ENCODE data around the gene TWIST2. TPM values are rescaled to one million over a fixed set of nuclear protein-coding genes. Genes with fewer than 3 reads are reported as not detected.

TWIST2 gene
- polyA plus RNA-seq, 1 donor from 2014 or later: not detected

DNA sequence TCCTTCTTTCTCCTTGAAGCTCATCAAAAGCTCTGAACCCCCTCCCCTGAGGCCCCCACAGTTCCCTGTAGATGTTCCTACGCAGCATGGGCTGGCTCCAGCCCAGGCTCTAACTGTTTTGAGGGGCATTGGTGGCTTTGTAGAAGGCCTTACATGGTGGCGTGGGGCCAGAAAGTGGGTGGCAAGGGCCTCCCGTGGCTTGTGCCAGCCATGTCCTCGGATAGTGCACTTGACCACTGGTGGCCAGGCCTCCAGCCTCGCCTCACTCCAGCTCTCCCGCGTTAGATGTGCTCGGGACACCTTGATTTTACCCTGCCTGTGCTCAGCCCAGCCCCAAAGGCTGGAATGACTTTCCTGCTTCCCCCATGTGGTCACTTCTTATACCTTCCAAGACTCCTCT, 92.9 kb downstream of the TWIST2 start:
- Histone ChIP-seq H3K9me2 (ENCODE audit: insufficient read depth, low read length) (no peaks in the 10 kb centered on the region), H3K27me3 (ENCODE audit: insufficient read depth, low read depth, low read length) (no peaks in the 10 kb centered on the region), H3K79me2 (replicated peaks; ENCODE audit: insufficient read depth, low read length) (no peaks in the 10 kb centered on the region), H3K4me2 (ENCODE audit: low read length) (no peak overlapping the region), H3K9ac (ENCODE audit: low read length) (no peak overlapping the region), H3K4me3 (ENCODE audit: low read length) (no peak overlapping the region), H3K9me3 (ENCODE audit: low read length) (no peaks in the 10 kb centered on the region), H3K27ac (ENCODE audit: low read length) (no peak overlapping the region), H3K36me3 (ENCODE audit: insufficient read depth, low read length) (no peaks in the 10 kb centered on the region), H2AFZ (ENCODE audit: low read depth, low read length) (no peak overlapping the region), H3F3A (ENCODE audit: insufficient read depth, low read length, poor library complexity, severe bottlenecking) (no peaks in the 10 kb centered on the region), H4K20me1 (ENCODE audit: insufficient read depth) (no peaks in the 10 kb centered on the region)
- no peak for TF ChIP-seq POLR2AphosphoS5 (IDR thresholded peaks at IDR 0.05)
- no peak for TF ChIP-seq REST (IDR thresholded peaks at IDR 0.05; ENCODE audit: borderline replicate concordance)
- no peak for TF ChIP-seq TAF1 (IDR thresholded peaks at IDR 0.05; ENCODE audit: low read depth)
- TF ChIP-seq SMC3 (conservative IDR thresholded peaks at IDR 0.05; ENCODE audit: poor library complexity): no peak
- TF ChIP-seq EP300 (conservative IDR thresholded peaks at IDR 0.05; ENCODE audit: poor library complexity, severe bottlenecking): no peak
- TF ChIP-seq RAD21 (conservative IDR thresholded peaks at IDR 0.05): no peak
- no peak for TF ChIP-seq MXI1 (conservative IDR thresholded peaks at IDR 0.05; ENCODE audit: poor library complexity, severe bottlenecking)
- TF ChIP-seq, protein P1, sequence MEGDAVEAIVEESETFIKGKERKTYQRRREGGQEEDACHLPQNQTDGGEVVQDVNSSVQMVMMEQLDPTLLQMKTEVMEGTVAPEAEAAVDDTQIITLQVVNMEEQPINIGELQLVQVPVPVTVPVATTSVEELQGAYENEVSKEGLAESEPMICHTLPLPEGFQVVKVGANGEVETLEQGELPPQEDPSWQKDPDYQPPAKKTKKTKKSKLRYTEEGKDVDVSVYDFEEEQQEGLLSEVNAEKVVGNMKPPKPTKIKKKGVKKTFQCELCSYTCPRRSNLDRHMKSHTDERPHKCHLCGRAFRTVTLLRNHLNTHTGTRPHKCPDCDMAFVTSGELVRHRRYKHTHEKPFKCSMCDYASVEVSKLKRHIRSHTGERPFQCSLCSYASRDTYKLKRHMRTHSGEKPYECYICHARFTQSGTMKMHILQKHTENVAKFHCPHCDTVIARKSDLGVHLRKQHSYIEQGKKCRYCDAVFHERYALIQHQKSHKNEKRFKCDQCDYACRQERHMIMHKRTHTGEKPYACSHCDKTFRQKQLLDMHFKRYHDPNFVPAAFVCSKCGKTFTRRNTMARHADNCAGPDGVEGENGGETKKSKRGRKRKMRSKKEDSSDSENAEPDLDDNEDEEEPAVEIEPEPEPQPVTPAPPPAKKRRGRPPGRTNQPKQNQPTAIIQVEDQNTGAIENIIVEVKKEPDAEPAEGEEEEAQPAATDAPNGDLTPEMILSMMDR (IDR thresholded peaks at IDR 0.05; ENCODE audit: poor library complexity, severe bottlenecking): no peak
- no peak for TF ChIP-seq EZH2 (IDR thresholded peaks at IDR 0.05; ENCODE audit: borderline replicate concordance, insufficient read depth, low read length, poor library complexity, severe bottlenecking)

DNA sequence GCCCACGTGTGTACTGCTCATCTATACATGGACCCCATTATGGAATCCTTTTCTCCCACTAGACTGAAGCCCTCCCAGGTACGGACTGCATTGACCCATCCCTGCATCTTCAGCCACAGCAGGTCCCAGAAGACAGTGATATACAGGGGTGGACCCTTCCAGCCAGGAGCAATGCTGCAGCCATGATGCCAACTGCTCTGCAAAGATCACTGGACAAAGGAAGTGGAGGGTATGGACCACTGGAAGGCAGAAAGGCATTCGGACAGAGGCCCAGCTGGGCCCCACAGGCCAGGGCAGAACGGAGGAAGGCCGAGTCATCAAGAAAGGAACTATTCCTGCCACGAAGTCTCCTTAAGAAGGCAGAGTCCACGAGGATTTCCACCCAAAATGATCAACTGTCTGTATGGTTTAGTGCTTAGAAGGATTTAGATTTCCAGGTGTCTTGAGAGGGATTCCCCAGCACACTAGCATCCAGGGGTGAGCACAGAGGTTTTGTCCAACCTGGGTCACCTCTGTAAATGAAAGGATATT, 93.4 kb downstream of the TWIST2 start:
- no peaks in the 10 kb centered on the region for H3K9me2 ChIP-seq (ENCODE audit: insufficient read depth, low read length)
- H3K79me2 ChIP-seq (replicated peaks; ENCODE audit: insufficient read depth, low read length): no peaks in the 10 kb centered on the region
- no peaks in the 10 kb centered on the region for H3F3A ChIP-seq (ENCODE audit: insufficient read depth, low read length, poor library complexity, severe bottlenecking)
- H3K27ac ChIP-seq (ENCODE audit: low read length): no peak overlapping the region
- H3K9ac ChIP-seq (ENCODE audit: low read length): no peak overlapping the region
- TF ChIP-seq POLR2AphosphoS5 (IDR thresholded peaks at IDR 0.05): no peak
- TF ChIP-seq RAD21 (conservative IDR thresholded peaks at IDR 0.05): no peak
- no peak for TF ChIP-seq EP300 (conservative IDR thresholded peaks at IDR 0.05; ENCODE audit: poor library complexity, severe bottlenecking)
- TF ChIP-seq, protein P1 (IDR thresholded peaks at IDR 0.05; ENCODE audit: poor library complexity, severe bottlenecking): no peak
- no peak for TF ChIP-seq SMC3 (conservative IDR thresholded peaks at IDR 0.05; ENCODE audit: poor library complexity)
- TF ChIP-seq TAF1 (IDR thresholded peaks at IDR 0.05; ENCODE audit: low read depth): no peak
- no peak for TF ChIP-seq EZH2 (IDR thresholded peaks at IDR 0.05; ENCODE audit: borderline replicate concordance, insufficient read depth, low read length, poor library complexity, severe bottlenecking)
- no peak for TF ChIP-seq MXI1 (conservative IDR thresholded peaks at IDR 0.05; ENCODE audit: poor library complexity, severe bottlenecking)
- H2AFZ ChIP-seq (ENCODE audit: low read depth, low read length): no peak overlapping the region
- H3K27me3 ChIP-seq (ENCODE audit: insufficient read depth, low read depth, low read length): no peaks in the 10 kb centered on the region
- no peaks in the 10 kb centered on the region for H4K20me1 ChIP-seq (ENCODE audit: insufficient read depth)
- H3K36me3 ChIP-seq (ENCODE audit: insufficient read depth, low read length): no peaks in the 10 kb centered on the region
- H3K4me3 ChIP-seq (ENCODE audit: low read length): no peak overlapping the region
- no peaks in the 10 kb centered on the region for H3K9me3 ChIP-seq (ENCODE audit: low read length)
- no peak overlapping the region for H3K4me2 ChIP-seq (ENCODE audit: low read length)

All from neural cell (in vitro differentiated cells).